H9 (cell line): ENCODE measurements around the gene SYP. TPM values are rescaled to one million over a fixed set of nuclear protein-coding genes. Genes with fewer than 3 reads are reported as not detected.

Source experiments
- DNase-seq: peaks from one replicate; pipeline ENCODE4 v3.0.0-alpha.2; 2017
- H2AFZ ChIP-seq: one replicate; pipeline ENCODE4 v1.6.1; 2013; ENCODE audit warnings: mild to moderate bottlenecking, low read length, control low read depth, moderate library complexity
- H2AK5ac ChIP-seq: 2 replicates; pipeline ENCODE4 v1.6.1; 2013; ENCODE audit warnings: low read length, control low read depth, mixed read lengths; ENCODE audit not compliant: insufficient read length
- H2BK120ac ChIP-seq: one replicate; pipeline ENCODE4 v1.6.1; 2013; ENCODE audit warnings: low read depth, mild to moderate bottlenecking, low read length, control low read depth, inconsistent platforms; ENCODE audit not compliant: poor library complexity, severe bottlenecking
- H2BK12ac ChIP-seq: 2 replicates; pipeline ENCODE4 v1.6.1; 2013; ENCODE audit warnings: low read length, control low read depth, mixed read lengths, low read depth; ENCODE audit not compliant: insufficient read length
- H2BK15ac ChIP-seq: 2 replicates; pipeline ENCODE4 v1.6.1; 2013; ENCODE audit warnings: low read depth, low read length, control low read depth
- H2BK20ac ChIP-seq: one replicate; pipeline ENCODE4 v1.6.1; 2013; ENCODE audit warnings: low read depth, mild to moderate bottlenecking, low read length, control low read depth, inconsistent platforms; ENCODE audit not compliant: poor library complexity, severe bottlenecking
- H2BK5ac ChIP-seq: 2 replicates; pipeline ENCODE4 v1.6.1; 2013; ENCODE audit warnings: low read length, control low read depth, mixed read lengths; ENCODE audit not compliant: insufficient read length
- H3K14ac ChIP-seq: 2 replicates; pipeline ENCODE4 v1.6.1; 2013; ENCODE audit warnings: low read length, control low read depth; ENCODE audit not compliant: insufficient read depth
- H3K18ac ChIP-seq: 2 replicates; pipeline ENCODE4 v1.6.1; 2013; ENCODE audit warnings: low read depth, mild to moderate bottlenecking, mixed read lengths, low read length, control low read depth; ENCODE audit not compliant: insufficient read length
- H3K23ac ChIP-seq: 2 replicates; pipeline ENCODE4 v1.6.1; 2013; ENCODE audit warnings: low read length, control low read depth, mixed read lengths, low read depth; ENCODE audit not compliant: insufficient read length
- H3K23me2 ChIP-seq: 2 replicates; pipeline ENCODE4 v1.6.1; 2013; ENCODE audit warnings: low read depth, mild to moderate bottlenecking, mixed read lengths, low read length, control low read depth; ENCODE audit not compliant: insufficient read length, poor library complexity, severe bottlenecking
- H3K27ac ChIP-seq: 2 replicates; pipeline ENCODE4 v1.5.1; 2013; ENCODE audit warnings: low read length, control low read depth, mixed read lengths, low read depth; ENCODE audit not compliant: insufficient read length
- H3K27me3 ChIP-seq: 2 replicates; pipeline ENCODE4 v1.6.1; 2013; ENCODE audit warnings: low read length, control low read depth, inconsistent platforms; ENCODE audit not compliant: insufficient read depth
- H3K4ac ChIP-seq: 2 replicates; pipeline ENCODE4 v1.6.1; 2013; ENCODE audit warnings: low read depth, mild to moderate bottlenecking, control low read depth, inconsistent platforms, low read length, moderate library complexity
- H3K4me1 ChIP-seq: 2 replicates; pipeline ENCODE4 v1.6.1; 2013; ENCODE audit warnings: low read length, control low read depth, inconsistent platforms; ENCODE audit not compliant: insufficient read depth
- H3K4me2 ChIP-seq: 2 replicates; pipeline ENCODE4 v1.6.1; 2013; ENCODE audit warnings: low read length, control low read depth, mixed read lengths; ENCODE audit not compliant: insufficient read length, insufficient read depth
- H3K56ac ChIP-seq: 2 replicates; pipeline ENCODE4 v1.6.1; 2013; ENCODE audit warnings: low read depth, mild to moderate bottlenecking, mixed read lengths, low read length, control low read depth; ENCODE audit not compliant: insufficient read length
- H3K79me1 ChIP-seq: 2 replicates; pipeline ENCODE4 v1.6.1; 2013; ENCODE audit warnings: low read depth, mild to moderate bottlenecking, moderate library complexity, low read length, control low read depth, inconsistent platforms; ENCODE audit not compliant: insufficient read depth, poor library complexity, severe bottlenecking
- H3K79me2 ChIP-seq: 2 replicates; pipeline ENCODE4 v1.6.1; 2013; ENCODE audit warnings: low read length, control low read depth, inconsistent platforms; ENCODE audit not compliant: insufficient read depth
- H3K9ac ChIP-seq: 2 replicates; pipeline ENCODE4 v1.6.1; 2013; ENCODE audit warnings: low read length, control low read depth, mixed read lengths; ENCODE audit not compliant: insufficient read length; ENCODE audit errors: extremely low read depth
- H3K9me3 ChIP-seq: one replicate; pipeline ENCODE4 v1.6.1; 2013; ENCODE audit warnings: low read depth, low read length, inconsistent platforms; ENCODE audit not compliant: control insufficient read depth
- H3T11ph ChIP-seq: one replicate; pipeline ENCODE4 v1.6.1; 2013; ENCODE audit warnings: mild to moderate bottlenecking, low read length, control low read depth, inconsistent platforms
- H4K20me1 ChIP-seq: one replicate; pipeline ENCODE4 v1.6.1; 2013; ENCODE audit not compliant: control insufficient read depth, insufficient read length, insufficient read depth
- H4K5ac ChIP-seq: 2 replicates; pipeline ENCODE4 v1.6.1; 2013; ENCODE audit warnings: low read depth, mild to moderate bottlenecking, mixed read lengths, low read length, control low read depth; ENCODE audit not compliant: insufficient read length
- H4K8ac ChIP-seq: replicated peaks from 2 replicates; pipeline ENCODE4 v1.6.1; 2013; ENCODE audit warnings: low read length, control low read depth, mixed read lengths, low read depth; ENCODE audit not compliant: insufficient read length
- H4K91ac ChIP-seq: 2 replicates; pipeline ENCODE4 v1.6.1; 2013; ENCODE audit warnings: low read depth, mild to moderate bottlenecking, moderate library complexity, mixed read lengths, low read length, control low read depth; ENCODE audit not compliant: insufficient read length
- H3K27ac Mint-ChIP-seq, 3 experiments: 2 replicates in 2 of 3; 3 replicates in 1 of 3; pipeline ENCODE4 v1.8.0; 2020 to 2021; ENCODE audit warnings: mixed read lengths in 3 of 3, mild to moderate bottlenecking in 1 of 3, moderate library complexity in 1 of 3
- H3K27me3 Mint-ChIP-seq: 2 replicates; pipeline ENCODE4 v1.8.0; 2021; ENCODE audit warnings: low read depth, mild to moderate bottlenecking, moderate library complexity, mixed read lengths
- H3K36me3 Mint-ChIP-seq, 3 experiments: 2 replicates in 2 of 3; 3 replicates in 1 of 3; pipeline ENCODE4 v1.8.0; 2020 to 2021; ENCODE audit warnings: low read depth in 3 of 3, mixed read lengths in 3 of 3; ENCODE audit not compliant: insufficient read depth in 1 of 3
- H3K4me1 Mint-ChIP-seq, 2 experiments: 2 replicates each; pipeline ENCODE4 v1.8.0; 2020; ENCODE audit warnings: mixed read lengths in 2 of 2
- H3K4me3 Mint-ChIP-seq, 2 experiments: 2 replicates in 1 of 2; 3 replicates in 1 of 2; pipeline ENCODE4 v1.8.0; 2020 to 2021; ENCODE audit warnings: mild to moderate bottlenecking in 2 of 2, mixed read lengths in 2 of 2, moderate library complexity in 1 of 2
- H3K9me3 Mint-ChIP-seq, 2 experiments: 2 replicates in 1 of 2; 3 replicates in 1 of 2; pipeline ENCODE4 v1.8.0; 2020; ENCODE audit warnings: mild to moderate bottlenecking in 2 of 2, mixed read lengths in 2 of 2, moderate library complexity in 1 of 2
- WGBS: extraction: QIAGEN DNeasy Blood & Tissue Kit; methylation state at CpG from one replicate; pipeline ENCODE4 v1.1.7; 2013; ENCODE audit warnings: missing lambda C conversion rate, low lambda C conversion rate, mixed read lengths; ENCODE audit not compliant: insufficient read length; ENCODE audit errors: extremely low coverage; 5-methylcytosine and 5-hydroxymethylcytosine counted together
- total RNA-seq: library from RNA; stranded (reverse); gene quantifications from 2 replicates; pipeline ENCODE4 v1.2.1, GENCODE V29; 2021
- TF ChIP-seq, protein P1 (sequence below): fragments of 200-600 bp; sonication (generic); conservative IDR thresholded peaks from 3 replicates; pipeline ENCODE4 v1.8.0; 2021; ENCODE audit warnings: antibody characterized with exemption, mild to moderate bottlenecking

Gene SYP
- total RNA-seq, 1 experiment from 2014 or later, result 1.8 TPM

DNA sequence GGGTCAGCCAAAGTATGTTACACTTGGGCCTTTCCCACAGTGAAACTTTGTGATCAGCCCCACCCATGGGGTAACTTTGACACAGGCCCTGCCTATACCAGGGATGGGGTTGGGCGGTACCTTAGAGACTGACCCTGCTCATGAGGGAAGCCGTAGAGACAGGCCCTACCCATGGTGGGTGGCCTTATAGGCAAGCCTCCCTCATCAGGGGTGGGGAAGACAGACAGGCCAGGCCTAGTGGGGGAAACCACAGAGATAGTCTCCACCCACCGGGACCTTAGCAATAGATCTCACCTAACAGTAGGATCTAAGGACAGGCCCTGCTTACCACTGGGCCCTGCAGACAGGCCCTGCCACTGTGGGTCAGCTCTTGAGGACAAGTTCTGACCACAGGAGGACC lies 21.5 kb downstream of the SYP start:
- peaks cover 31 to 63% (median 57%) of the 10 kb centered on the region in 3 experiments for H3K36me3 Mint-ChIP-seq
- H2BK15ac ChIP-seq, result no peak overlapping the region
- no peak overlapping the region for H3K14ac ChIP-seq
- no peak overlapping the region for H3K4me2 ChIP-seq
- H2BK120ac ChIP-seq, result no peak overlapping the region
- H2BK5ac ChIP-seq, result no peak overlapping the region
- H3K56ac ChIP-seq, result no peak overlapping the region
- no peak overlapping the region for H3K27ac ChIP-seq
- TF ChIP-seq, protein P1, sequence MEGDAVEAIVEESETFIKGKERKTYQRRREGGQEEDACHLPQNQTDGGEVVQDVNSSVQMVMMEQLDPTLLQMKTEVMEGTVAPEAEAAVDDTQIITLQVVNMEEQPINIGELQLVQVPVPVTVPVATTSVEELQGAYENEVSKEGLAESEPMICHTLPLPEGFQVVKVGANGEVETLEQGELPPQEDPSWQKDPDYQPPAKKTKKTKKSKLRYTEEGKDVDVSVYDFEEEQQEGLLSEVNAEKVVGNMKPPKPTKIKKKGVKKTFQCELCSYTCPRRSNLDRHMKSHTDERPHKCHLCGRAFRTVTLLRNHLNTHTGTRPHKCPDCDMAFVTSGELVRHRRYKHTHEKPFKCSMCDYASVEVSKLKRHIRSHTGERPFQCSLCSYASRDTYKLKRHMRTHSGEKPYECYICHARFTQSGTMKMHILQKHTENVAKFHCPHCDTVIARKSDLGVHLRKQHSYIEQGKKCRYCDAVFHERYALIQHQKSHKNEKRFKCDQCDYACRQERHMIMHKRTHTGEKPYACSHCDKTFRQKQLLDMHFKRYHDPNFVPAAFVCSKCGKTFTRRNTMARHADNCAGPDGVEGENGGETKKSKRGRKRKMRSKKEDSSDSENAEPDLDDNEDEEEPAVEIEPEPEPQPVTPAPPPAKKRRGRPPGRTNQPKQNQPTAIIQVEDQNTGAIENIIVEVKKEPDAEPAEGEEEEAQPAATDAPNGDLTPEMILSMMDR, result no peak
- no peaks in the 10 kb centered on the region for H3K23me2 ChIP-seq
- H3K27me3 Mint-ChIP-seq, result no peaks in the 10 kb centered on the region; the same call in 1 of the 2 replicates
- DNase-seq, result no peak
- H4K8ac ChIP-seq, result no peak overlapping the region
- H3K9ac ChIP-seq, result no peak overlapping the region
- no peaks in the 10 kb centered on the region for H3K79me2 ChIP-seq
- H2AK5ac ChIP-seq, result no peak overlapping the region
- H3K9me3 ChIP-seq, result peaks cover 35% of the 10 kb centered on the region
- no peak overlapping the region for H3T11ph ChIP-seq
- peaks cover 68 to 70% of the 10 kb centered on the region in 2 experiments for H3K9me3 Mint-ChIP-seq
- H4K5ac ChIP-seq, result no peak overlapping the region
- H3K4me3 Mint-ChIP-seq, result no peak overlapping the region
- no peak overlapping the region for H3K27ac Mint-ChIP-seq
- no peaks in the 10 kb centered on the region for H3K4me1 ChIP-seq
- no peak overlapping the region for H4K91ac ChIP-seq
- no peak overlapping the region for H3K18ac ChIP-seq
- peaks cover 0 to 12% of the 10 kb centered on the region in 2 experiments; a peak in 2 of 4 replicates for H3K4me1 Mint-ChIP-seq
- no peak overlapping the region for H3K4ac ChIP-seq
- no peak overlapping the region for H3K23ac ChIP-seq
- no CpG with 5 or more reads among the region's 3 CpGs for WGBS
- no peak overlapping the region for H2BK12ac ChIP-seq
- H3K27me3 ChIP-seq, result no peaks in the 10 kb centered on the region
- H2AFZ ChIP-seq, result no peak overlapping the region
- no peaks in the 10 kb centered on the region for H3K79me1 ChIP-seq
- no peak overlapping the region for H2BK20ac ChIP-seq
- H4K20me1 ChIP-seq, result no peaks in the 10 kb centered on the region
